DMS153 treated with DMSO at 0.1 percent for 48 hours (cell line): ENCODE measurements around the gene BCL7B.
"Not testable (repeated sequence)": the region's sequence is repeated elsewhere in the genome, so short reads cannot be mapped to it uniquely, and the experiment has no call there.

Source experiments
- DNase-seq: peaks from one replicate; lab custom pipeline; 2025; ENCODE audit not compliant: unreplicated experiment; lab: John Stamatoyannopoulos, UW

The BCL7B gene

DNA sequence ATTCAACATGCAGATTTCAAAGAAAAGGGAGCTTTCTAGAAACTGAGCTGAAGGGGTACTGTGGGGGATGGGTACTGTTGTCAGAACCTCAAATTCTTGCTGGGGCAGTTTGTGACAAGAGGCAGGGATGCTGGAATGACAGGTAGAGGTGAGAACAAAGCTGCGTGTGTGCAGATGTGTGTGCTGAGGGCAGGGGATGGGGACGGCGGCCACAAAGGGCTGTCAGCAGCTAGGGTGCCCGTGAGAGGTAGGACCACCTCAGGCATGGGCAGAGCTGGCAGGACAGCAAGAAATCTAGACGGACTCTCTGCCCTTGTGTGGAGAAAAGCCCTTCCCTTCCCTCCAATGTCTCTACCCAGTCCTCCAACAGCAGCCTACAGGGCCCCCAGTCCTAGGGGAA, 21.0 kb downstream of the BCL7B start:
- DNase-seq, result no peak

DNA sequence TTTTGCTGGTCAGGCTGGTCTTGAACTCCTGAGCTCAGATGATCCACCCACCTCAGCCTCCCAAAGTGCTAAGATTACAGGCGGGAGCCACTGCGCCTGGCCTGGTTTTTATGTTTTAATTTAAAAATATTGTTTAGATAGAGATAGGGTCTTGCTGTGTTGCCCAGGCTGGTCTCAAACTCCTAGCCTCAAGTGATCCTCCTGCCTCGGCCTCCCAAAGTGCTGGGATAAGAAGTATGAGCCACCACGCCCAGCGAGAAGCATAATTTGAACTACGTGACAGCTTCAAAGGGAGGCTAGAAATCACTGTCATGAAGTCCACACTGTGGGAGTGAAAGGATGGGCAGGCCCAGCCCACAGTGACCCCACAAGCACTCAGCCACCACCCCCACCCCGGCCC, 21.6 kb downstream of the BCL7B start:
- DNase-seq, result not testable (repeated sequence)

DNA sequence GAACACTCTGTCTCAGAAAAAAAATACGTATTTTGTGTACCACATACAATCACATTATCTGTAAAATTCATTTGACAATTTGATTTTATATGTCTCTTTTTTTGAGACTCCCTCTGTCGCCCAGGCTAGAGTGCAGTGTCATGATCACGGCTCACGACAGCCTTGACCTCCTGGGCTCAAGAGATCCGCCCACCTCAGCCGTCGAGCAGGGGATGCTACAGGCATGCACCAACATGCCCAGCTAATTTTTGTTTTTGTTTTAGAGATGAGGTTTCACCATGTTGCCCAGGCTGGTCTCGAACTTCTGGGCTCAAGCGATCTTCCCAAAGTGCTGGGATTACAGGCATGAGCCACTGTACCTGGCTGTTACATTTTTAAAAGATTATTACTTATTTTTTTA, 23.7 kb downstream of the BCL7B start:
- no peak for DNase-seq

DNA sequence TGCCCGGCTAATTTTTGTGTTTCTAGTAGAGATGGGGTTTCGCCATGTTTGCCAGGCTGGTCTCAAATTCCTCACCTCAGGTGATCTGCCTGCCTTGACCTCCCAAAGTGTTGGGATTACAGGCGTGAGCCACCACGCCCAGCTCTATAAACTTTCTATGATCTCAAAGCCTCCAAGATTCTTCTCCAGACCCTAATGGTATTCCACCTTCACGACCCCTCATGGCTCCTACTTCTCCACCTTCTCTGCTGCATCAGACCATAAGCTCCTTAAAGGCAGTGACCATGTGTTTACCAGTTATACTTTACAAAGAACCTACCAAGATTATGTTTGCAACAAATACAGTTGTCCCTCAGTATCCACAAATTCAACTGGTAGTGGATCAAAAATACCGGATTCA, 25.3 kb downstream of the BCL7B start:
- DNase-seq, result no peak

- no peak for DNase-seq
These were observed 26.7 kb downstream of the BCL7B start for GRCh38 chr7:73530800-73531199.

DNA sequence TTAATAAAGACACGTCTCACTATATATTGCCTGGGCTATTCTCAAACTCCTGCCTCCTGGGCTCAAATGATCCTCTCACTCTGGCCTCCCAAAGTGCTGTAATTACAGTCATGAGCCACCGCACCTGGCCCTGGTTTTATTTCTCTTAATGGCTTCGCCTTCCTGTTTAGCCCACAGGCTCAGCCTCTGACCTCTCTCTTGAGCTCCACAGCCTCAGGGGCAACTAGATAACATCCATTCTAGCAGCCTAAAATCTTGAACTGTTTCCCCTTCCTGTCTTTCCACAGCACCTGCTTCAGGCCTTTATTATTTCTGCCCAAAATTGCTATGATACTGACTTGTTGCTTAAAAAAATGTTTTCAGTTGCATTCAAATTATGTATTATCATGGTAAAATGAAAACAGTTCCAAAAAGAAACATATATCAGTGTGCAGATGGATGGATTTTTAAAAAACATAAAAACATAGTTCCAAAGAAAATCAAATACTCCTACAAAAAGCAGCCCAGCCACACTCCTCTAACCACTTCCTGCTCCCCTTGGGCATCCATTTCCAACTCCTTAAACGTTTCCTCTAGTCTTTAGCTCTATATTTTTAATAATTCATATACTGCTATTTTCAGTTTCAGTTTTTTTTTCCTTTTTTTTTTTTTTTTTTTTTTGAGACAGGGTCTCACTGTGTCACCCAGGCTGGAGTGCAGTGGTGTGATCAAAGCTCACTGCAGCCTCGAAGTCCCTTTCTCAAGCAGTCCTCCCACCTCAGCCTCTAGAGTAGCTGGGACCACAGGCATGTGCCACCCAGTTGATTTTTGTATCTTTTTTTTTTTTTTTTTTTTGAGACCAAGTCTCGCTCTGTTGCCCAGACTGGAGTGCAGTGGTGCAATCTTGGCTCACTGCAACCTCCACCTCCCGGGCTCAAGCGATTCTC, 30.3 kb downstream of the BCL7B start:
- DNase-seq, result peak; percentile 37

GRCh38 chr7:73526158-73526494, 31.4 kb downstream of the BCL7B start:
- not testable (repeated sequence) for DNase-seq

DNA sequence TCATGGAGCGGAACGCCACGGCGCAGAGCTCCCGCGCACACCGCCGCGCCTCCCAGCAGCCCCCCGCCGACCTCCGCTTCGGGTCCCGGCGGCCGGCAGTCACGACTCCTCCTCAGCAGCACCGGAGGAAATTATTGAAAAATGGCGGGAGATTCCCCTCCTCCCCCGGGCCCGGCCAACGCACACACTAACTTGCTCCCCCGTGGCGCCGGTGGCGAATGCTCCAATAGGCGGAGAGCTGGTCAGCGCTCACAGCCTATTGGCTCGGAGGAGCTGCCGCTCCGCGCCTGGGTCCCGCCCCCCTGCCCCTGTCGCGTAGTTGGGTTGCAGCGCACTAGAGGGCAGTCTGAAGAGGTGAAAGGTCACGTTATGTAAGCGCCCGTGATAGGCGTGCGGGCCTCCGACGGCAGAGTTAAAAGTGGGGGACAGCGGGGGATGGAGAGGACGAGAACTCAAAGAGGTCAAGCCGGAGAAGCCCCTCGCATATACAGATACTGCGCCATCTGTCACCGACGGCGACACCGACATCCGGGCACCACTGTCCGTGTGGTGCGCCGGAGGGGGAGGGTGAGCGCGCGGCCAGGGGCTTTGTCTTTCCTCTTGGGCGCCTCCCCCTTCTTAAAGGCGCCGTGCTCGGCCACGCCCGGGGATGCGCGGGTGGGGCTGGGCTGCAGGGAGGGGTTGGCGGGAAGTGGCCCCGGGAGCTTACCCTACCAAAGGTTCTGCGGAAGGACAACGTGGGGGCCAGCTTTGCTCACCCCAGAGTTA, 35.2 kb downstream of the BCL7B start, which contains the start of gene BAZ1B:
Gene BAZ1B, minus strand, starts transcription at position 189 of the 768 bp plus-strand sequence. CDS start 360 bp downstream, outside the sequence.
- DNase-seq, result peak; percentile 94

DNA sequence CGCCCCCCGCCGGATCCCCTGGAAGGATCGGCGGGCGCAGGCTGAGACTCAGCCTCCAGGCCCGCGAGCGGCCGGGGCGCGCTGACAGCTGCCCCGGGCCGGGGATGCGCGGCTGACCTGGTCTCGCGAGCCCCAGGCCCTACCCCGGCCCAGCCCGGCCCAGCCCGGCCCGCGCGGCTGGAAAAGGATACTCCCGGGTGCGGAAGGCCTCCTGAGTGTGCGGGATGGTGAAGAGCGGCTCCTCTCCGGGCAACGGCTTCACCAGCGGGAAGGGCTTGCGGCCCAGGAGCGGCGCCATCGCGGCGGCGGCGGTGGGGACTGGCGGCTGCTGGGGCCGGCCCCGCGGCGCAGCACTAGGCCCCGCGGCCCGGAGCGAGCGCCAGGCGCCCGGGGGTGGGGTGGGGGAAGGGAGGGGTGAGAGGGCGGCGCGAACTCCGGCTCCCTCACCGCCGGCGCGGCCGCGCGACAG, 35.8 kb downstream of the BCL7B start:
- no peak for DNase-seq

- DNase-seq, result no peak
These were observed 36.5 kb downstream of the BCL7B start for GRCh38 chr7:73520673-73521635.

GRCh38 chr7:73519867-73520672, 37.4 kb downstream of the BCL7B start:
- no peak for DNase-seq

GRCh38 chr7:73518470-73518869, 39.0 kb downstream of the BCL7B start:
- DNase-seq, result no peak

DNA sequence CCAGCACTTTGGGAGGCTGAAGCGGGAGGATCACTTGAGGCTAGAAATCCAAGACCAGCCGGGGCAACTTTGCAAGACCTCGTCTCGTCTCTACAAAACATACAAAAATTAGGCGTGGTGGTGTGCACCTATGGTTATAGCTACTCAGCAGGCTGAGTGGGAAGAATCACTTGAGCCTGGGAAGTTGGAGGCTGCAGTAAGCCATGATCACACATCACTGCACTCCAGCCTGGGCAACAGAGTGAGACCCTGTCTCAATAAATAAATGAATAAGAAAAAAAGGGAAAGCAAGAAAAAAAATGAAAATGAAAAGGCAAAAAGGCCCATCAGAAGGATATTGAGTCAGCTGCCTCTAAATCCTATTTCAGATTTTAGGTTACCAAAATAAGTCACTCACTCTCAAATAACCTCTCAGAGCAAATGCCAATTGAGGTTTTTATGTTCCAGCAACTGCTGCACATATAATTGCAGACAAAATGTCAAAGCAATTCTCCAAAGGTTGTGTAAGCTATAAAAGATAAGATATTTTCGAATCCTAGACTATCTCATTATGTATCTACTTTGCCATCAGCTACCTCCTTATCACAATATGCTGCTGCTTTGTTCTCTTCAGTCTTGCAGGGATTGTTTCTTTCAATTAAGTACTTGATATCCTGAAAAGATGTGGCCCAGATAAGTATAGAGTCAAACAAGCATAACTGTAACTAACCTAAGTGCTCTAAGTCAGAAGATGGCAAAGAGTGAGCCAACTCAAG, 40.1 kb downstream of the BCL7B start:
- DNase-seq, result no peak

DNA sequence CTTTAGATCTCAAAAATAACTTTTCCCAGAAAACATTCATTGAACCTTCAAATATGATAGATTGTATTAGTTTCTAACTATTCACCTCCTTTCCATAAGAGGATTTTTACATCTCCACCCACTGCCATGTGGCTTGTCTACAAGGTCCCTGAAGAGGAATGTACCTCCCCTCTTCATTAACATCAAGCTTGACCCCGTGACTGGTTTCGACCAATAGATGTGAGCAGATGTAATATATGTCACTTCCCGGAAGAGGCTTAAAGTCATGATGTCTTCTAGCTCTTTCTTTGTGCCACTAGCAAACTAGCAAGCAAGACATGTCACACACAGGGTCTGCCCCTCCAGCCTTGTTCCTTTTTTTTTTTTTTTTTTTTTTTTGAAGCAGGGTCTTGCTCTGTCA, 42.3 kb downstream of the BCL7B start:
- DNase-seq, result no peak

DNA sequence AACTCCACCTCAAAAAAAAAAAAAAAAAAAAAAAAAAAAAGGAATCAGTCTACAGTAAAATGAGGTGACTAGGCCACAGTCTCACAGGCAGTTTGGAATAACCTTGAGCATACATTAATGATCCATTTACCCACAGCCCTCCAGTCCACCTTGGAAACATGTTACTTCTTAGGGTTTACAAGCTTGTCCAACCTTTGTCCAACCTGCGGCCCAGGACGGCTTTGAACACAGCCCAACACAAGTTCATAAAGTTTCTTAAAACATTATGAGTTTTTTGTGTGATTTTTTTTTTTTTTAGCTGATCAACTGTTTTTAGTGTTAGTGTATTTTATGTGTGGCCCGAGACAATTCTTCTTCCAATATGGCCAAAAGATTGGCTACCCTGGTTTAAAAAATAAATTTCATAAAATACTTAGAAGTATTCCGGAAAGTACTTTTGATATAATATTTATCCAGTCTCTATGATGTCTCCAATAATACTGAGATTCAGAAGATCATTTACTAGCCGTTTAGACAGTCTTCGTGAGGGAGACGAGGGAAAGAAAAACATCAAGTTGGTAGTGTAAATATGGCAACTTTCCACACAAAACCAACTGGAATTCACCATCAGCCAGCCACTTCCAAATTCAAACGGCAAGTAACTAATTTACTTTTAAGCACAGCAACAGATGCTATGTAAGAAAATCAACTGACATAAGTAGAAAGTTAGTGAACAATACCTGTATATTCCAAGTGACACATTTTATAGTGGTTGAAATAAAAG, 45.3 kb downstream of the BCL7B start:
- no peak for DNase-seq

DNA sequence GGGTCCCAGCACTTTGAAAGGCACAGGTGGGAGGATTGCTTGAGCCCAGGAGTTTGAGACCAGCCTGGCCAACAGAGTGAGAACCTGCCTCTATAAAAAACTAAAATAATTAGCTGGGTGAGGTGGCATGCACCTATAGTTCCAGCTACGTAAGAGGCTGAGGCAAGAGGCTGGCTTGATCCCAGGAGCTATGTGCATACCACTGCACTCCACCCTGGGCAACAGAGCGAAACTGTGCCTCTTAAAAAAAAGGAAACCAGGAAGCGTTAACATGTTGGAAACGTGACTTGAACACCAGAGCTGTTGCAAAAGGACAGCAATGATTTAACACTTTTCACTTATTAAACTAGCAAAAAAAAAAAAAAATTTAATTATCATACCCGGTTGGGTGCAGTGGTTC, 48.0 kb downstream of the BCL7B start:
- no peak for DNase-seq

DNA sequence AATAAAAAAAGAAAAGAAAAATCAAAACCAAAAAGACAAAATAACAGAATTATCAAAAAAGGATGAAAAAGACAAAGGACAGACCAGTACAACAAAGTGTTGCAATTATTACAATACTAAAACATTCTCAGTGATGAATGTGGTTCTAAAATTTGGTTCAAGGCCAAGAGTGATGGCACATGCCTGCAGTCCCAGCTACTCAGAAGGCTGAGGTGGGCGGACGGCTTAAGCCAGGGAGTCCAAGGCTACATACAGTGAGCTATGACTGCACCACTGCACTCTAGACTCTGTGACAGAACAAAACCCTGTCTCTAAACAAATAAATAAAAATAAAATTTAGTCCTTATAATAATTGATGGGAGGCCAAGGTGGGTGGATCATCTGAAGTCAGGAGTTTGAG, 49.9 kb downstream of the BCL7B start:
- no peak for DNase-seq

GRCh38 chr7:73504920-73505319, 52.6 kb downstream of the BCL7B start:
- DNase-seq, result no peak

- no peak for DNase-seq
These were observed 53.5 kb downstream of the BCL7B start for GRCh38 chr7:73504017-73504416.
